D721Med (cell line): ENCODE measurements around the gene LTBP1.

Experiments used
- DNase-seq: peaks from one replicate; pipeline ENCODE4 v3.0.0; 2011; ENCODE audit warnings: low spot score; ENCODE audit not compliant: insufficient read length
- FAIRE-seq: peaks from 2 replicates; lab custom pipeline; 2011; peaks lifted over from hg19 to GRCh38; lab: Jason Lieb, UNC
- CTCF ChIP-seq: IDR thresholded peaks from 2 replicates; pipeline ENCODE4 v1.5.1; 2012; ENCODE audit warnings: mild to moderate bottlenecking, control low read depth; ENCODE audit not compliant: insufficient read depth; ENCODE audit errors: missing control alignments

The LTBP1 gene

GRCh38 chr2:33333433-33333832, 386.7 kb downstream of the LTBP1 start:
- DNase-seq (no peak), FAIRE-seq (no peak)
- TF ChIP-seq CTCF = no peak

- TF ChIP-seq CTCF = no peak
- FAIRE-seq = no peak
- no peak for DNase-seq
Observed at GRCh38 chr2:33334083-33334482, 387.3 kb downstream of the LTBP1 start.

- DNase-seq = no peak
- FAIRE-seq = no peak
- no peak for TF ChIP-seq CTCF
Observed at GRCh38 chr2:33335516-33335915, 388.8 kb downstream of the LTBP1 start.

- FAIRE-seq = no peak
- DNase-seq = no peak
- no peak for TF ChIP-seq CTCF
Observed at GRCh38 chr2:33336036-33336625, 389.4 kb downstream of the LTBP1 start.

GRCh38 chr2:33337385-33337960, 390.7 kb downstream of the LTBP1 start:
- DNase-seq (no peak), FAIRE-seq (no peak)
- TF ChIP-seq CTCF = no peak

GRCh38 chr2:33337981-33338380, 391.2 kb downstream of the LTBP1 start:
- DNase-seq (no peak), FAIRE-seq (no peak)

More at GRCh38 chr2:33337981-33338380, 391.2 kb downstream of the LTBP1 start:
- TF ChIP-seq CTCF = no peak
